ENCODE measurements around the gene DIS3L2. TPM values are rescaled to one million over a fixed set of nuclear protein-coding genes. Genes with fewer than 3 reads are reported as not detected.
A peak's percentile ranks its signal among the peaks of the same experiment; 100 is the strongest.

DIS3L2 gene
- total and polyA plus RNA-seq, 2 of the 8 experiments (the other 6 are each of a cell fraction or from before 2014, with no cell fraction given): 11.5 to 21.6 TPM

GRCh38 chr2:231988179-231988866 is 26.8 kb downstream of the DIS3L2 start:
- Histone ChIP-seq H2BK5ac (ENCODE audit: low read depth, low read length) (no peak overlapping the region), H3K4ac (replicated peaks; ENCODE audit: insufficient read length, low read depth, low read length) (no peak overlapping the region), H3K4me2 (ENCODE audit: insufficient read depth in 1 of 2, low read depth in 2 of 2, low read length in 2 of 2) (no peak overlapping the region; a peak in 1 of 4 replicates), H3K18ac (ENCODE audit: extremely low read depth, low read length) (no peak overlapping the region), H2BK120ac (replicated peaks; ENCODE audit: low read depth, low read length) (no peak overlapping the region), H2AFZ (ENCODE audit: low read length) (no peak overlapping the region), H3K79me1 (ENCODE audit: low read depth, low read length) (no peaks in the 10 kb centered on the region), H4K8ac (ENCODE audit: extremely low read depth, insufficient read depth, low read length) (no peak overlapping the region), H3K56ac (replicated peaks; ENCODE audit: insufficient read length, low read depth, low read length) (no peak overlapping the region), H3K14ac (ENCODE audit: insufficient read length) (no peak overlapping the region), H3K79me2 (ENCODE audit: control insufficient read depth in 1 of 2, insufficient read depth in 2 of 2, low read length in 2 of 2) (peaks cover 0 to 18% of the 10 kb centered on the region in 2 experiments; a peak in 3 of 4 replicates), H2BK15ac (ENCODE audit: low read length) (no peak overlapping the region), H3K4me1 (replicated peaks in 1 of 4; ENCODE audit: control insufficient read depth in 3 of 4, insufficient read depth in 4 of 4, low read length in 3 of 4) (peaks cover 0 to 8% (median 3%) of the 10 kb centered on the region in 4 experiments; a peak in 5 of 7 replicates), H3K27me3 (replicated peaks in 1 of 4; ENCODE audit: control insufficient read depth in 3 of 4, extremely low read depth in 1 of 4, insufficient read depth in 3 of 4, low read length in 3 of 4) (no peaks in the 10 kb centered on the region), H4K20me1 (replicated peaks in 1 of 2; ENCODE audit: control insufficient read depth in 1 of 2, insufficient read depth in 2 of 2, low read length in 2 of 2) (no peaks in the 10 kb centered on the region), H4K5ac (ENCODE audit: insufficient read length, low read depth, low read length) (no peak overlapping the region), H3K23me2 (ENCODE audit: low read depth, low read length) (no peaks in the 10 kb centered on the region), H3K9me3 (ENCODE audit: insufficient read depth in 2 of 2, low read depth in 1 of 2, low read length in 1 of 2) (no peaks in the 10 kb centered on the region), H2BK20ac (ENCODE audit: low read length) (no peak overlapping the region), H3K36me3 (ENCODE audit: control insufficient read depth in 2 of 4, insufficient read depth in 4 of 4, low read length in 3 of 4) (no peaks in the 10 kb centered on the region), H3K27ac (ENCODE audit: low read depth, low read length) (no peak overlapping the region), H3K9ac (replicated peaks in 1 of 4; ENCODE audit: extremely low read depth in 1 of 4, low read depth in 3 of 4, low read length in 3 of 4) (no peak overlapping the region), H4K91ac (replicated peaks; ENCODE audit: insufficient read length, low read length) (peak overlapping the region; percentile 15), H3K23ac (ENCODE audit: insufficient read length) (no peak overlapping the region), H2AK5ac (ENCODE audit: low read depth, low read length) (no peak overlapping the region), H3K4me3 (ENCODE audit: extremely low read depth in 1 of 4, insufficient read depth in 2 of 4, low read depth in 3 of 4, low read length in 4 of 4) (no peak overlapping the region), H2BK12ac (ENCODE audit: low read depth, low read length) (no peak overlapping the region)
- CTCF ChIA-PET (ENCODE audit: partially characterized antibody): interaction anchor here (0.5 to 1.1 kb wide), 3 partner anchors 9 to 129 kb away, joined by 3 to 4 read pairs (median 3); no protein-coding TSS in a partner anchor
- FAIRE-seq: no peak
- no peak for DNase-seq (ENCODE audit: low read depth in 1 of 2, low spot score in 2 of 2)
- 76% methylated on average over 8 of the region's 8 CpGs; no CpG with 5 or more reads in 1 of the 2 experiments for WGBS, 2 experiments (ENCODE audit: extremely low coverage in 1 of 2, insufficient coverage in 1 of 2, insufficient read length in 1 of 2, insufficient replicate concordance in 2 of 2, low coverage in 1 of 2, low lambda C conversion rate in 2 of 2, missing lambda C conversion rate in 1 of 2)
- TF ChIP-seq HDAC2 (IDR thresholded peaks at IDR 0.05; ENCODE audit: borderline replicate concordance in 1 of 2, low read depth in 2 of 2, low read length in 2 of 2) (no peak), KDM4A (IDR thresholded peaks at IDR 0.05; ENCODE audit: low read depth, low read length, severe bottlenecking) (no peak), TEAD4 (IDR thresholded peaks at IDR 0.05; ENCODE audit: low read depth, low read length) (no peak), CHD1 (IDR thresholded peaks at IDR 0.05; ENCODE audit: low read depth, low read length) (no peak), SIN3A (conservative IDR thresholded peaks at IDR 0.05 in 1 of 2, IDR thresholded peaks at IDR 0.05 in 1 of 2; ENCODE audit: low read depth in 1 of 2, low read length in 2 of 2) (no peak), RNF2 (IDR thresholded peaks at IDR 0.05; ENCODE audit: borderline replicate concordance, low read depth, low read length, missing control alignments, poor library complexity, severe bottlenecking) (no peak)
- TF ChIP-seq, protein P1, sequence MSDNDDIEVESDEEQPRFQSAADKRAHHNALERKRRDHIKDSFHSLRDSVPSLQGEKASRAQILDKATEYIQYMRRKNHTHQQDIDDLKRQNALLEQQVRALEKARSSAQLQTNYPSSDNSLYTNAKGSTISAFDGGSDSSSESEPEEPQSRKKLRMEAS (IDR thresholded peaks at IDR 0.05): no peak
- POLR2A ChIA-PET (ENCODE audit: partially characterized antibody): interaction anchor here (1.1 kb wide), 1 partner anchor 280 kb away, joined by 3 read pairs; the partner anchor contains the start of gene PTMA

Data from H1 (cell line).